HG02623 (cell line): Measurements from ENCODE around the gene PDIA5.

ENCODE experiments used
- ATAC-seq: cut with Tn5 transposase; IDR thresholded peaks from one replicate; pipeline ENCODE4 v1.9.1; 2021; ENCODE audit warnings: moderate library complexity; ENCODE audit not compliant: unreplicated experiment

PDIA5 gene

DNA sequence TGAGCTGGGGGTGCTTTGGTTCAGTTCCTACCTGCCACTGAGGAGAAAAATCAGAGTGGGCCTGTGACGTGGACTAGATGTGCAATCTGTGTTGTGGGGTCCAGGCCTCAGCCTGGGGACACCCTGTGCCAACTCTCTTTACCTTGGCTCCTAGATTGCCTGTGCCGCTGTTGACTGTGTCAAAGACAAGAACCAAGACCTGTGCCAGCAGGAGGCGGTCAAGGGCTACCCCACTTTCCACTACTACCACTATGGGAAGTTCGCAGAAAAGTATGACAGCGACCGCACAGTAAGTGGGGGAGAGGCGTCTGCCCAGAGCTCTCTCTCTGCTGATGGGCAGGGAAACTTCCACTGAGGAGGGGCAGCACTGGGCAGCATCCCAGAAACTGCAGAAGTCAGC is 94.3 kb downstream of the PDIA5 start:
- no peak for ATAC-seq

DNA sequence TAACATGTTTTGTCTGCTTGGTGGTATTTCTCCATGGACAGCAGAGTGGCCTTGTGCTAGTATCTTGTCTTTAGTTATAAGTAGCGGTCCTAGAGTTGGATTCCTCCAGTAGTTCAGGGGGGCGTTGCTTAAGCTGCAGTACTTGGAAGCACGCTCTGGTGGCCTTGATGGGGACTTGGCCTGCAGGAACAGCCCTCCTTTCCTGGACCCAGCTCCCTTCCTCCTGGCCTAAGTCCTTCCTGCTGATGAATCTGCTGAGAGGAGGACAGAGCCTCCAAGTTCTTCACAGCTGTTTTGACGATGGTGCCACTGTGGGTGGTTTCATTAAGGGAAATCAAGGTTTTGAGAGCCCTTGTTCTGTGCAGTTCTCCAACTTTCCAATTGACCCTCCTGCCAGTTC is 96.3 kb downstream of the PDIA5 start:
- no peak for ATAC-seq

DNA sequence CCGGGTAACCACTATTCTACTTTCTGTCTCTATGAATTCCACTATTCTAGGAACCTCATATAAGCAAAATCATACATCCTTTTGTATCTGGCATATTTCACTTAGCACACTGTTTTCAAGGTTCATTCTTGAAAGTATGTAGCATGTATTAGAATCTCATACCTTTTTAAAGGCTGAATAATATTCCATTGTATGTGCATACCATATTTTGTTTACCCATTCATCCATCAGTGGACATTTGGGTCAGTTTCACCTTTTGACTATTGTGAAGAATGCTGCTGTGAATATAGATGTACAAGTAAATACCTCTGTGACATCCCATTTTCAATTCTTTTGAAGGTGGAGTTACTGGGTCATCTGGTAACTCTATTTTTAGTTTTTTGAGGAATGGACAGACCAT is 98.3 kb downstream of the PDIA5 start:
- ATAC-seq, result no peak

DNA sequence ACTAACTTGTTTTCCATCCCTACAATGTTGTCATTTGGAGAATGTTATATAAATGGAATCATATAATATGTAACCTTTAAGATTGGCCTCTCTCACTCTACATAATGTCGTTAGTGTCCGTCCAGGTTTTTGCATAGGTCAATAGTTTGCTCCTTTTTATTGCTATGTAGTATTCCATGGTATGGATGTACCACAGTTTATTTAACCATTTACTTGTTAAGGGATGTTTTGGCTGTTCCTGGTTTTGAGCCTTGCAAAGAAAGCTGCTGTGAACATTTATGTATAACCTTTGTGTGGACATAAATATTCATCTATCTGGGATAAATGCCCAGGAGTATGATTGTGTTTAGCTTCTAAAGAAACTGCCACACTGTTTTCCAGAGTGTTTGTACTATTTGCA is 100.9 kb downstream of the PDIA5 start:
- no peak for ATAC-seq

DNA sequence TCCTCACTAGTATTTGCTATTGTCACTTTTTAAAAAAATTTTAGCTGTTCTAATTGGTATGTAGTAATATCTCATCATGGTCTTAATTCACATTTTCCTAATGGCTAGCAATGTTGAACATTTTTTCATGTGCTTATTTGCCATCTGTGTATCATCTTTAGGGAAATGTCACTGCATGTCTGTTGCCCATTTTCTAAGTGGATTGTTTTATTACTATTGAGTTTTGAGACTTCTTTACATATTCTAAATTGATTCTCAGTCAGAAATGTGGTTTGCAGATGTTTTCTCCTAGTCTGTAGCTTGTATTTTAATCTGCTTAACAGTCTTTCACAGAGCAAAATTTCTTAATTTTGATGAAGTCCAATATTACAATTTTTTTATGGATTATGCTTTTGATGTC is 101.3 kb downstream of the PDIA5 start:
- ATAC-seq, result no peak

DNA sequence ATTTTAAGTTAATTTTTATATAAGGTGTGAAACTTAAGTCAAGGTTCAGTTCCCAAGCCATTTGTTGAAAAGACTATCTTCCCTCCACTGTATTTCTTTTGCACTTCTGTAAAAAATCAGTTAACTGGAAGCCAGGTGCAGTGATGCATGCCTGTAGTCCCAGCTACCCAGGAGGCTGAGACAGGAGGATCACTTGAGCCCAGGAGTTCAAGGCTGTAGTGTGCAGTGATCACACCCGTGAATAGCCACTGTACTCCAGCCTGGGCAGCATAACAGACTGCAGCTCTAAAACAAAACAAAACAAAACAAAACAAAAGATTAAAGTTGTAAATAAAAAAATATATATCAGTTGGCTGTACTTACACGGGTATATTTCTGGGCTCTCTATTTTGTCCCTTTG is 101.8 kb downstream of the PDIA5 start:
- ATAC-seq, result no peak

DNA sequence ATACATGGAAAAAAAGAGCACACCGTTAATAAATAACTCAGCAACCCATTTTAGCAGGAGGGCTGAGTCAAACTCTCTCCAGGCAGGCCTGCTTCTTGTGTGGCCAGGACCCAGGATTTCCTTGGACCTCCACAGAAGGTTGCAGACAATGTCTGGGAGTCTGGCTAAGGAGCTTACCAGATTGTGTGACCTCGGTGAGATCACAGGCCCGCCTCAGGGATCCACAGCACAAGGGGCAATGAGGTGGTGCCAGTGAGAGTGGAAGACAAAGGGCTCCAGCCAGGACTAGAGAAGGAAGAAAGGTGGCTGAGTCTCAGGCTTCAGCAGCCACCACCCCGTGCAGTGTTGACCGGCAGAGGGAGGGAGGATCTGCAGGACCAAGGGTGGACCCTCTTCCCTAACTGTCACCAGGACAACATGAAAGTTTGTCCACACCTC is 102.7 kb downstream of the PDIA5 start:
- ATAC-seq, result no peak

DNA sequence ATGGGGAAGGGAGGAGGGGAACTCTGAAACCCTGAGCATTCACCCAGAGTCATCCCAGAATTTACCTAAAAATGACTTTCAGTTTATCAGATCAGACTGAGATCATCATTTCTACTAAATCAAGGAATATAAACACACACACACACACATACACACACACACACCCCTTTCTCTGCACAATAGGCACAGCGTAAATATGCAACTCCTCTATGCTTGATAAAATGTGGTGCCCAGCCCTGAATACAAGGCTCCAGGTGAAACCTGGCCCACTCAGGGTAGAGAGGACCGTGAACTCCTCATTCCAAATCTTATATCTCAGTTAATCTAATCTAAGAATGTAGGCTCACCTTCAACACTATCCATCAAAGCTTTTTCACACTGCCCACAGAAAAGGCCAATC is 103.1 kb downstream of the PDIA5 start:
- no peak for ATAC-seq

DNA sequence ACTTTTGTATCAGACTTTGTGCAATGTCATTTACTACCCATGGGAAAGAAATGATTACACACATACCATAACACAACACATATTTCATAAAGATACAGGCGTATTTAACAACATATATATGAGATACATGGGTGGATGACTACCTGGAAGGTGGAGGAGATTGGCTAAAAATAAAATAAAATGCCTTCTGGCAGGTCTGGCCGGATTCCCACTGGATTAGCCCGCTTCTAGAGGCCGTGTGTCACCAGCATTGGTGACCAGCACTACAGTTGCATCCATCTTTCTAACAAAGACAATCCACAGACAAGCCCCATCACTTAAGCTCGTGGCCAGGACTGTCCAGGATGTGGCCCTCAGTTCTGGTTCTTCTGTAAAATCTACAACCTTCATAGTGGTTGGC is 114.0 kb downstream of the PDIA5 start:
- no peak for ATAC-seq

DNA sequence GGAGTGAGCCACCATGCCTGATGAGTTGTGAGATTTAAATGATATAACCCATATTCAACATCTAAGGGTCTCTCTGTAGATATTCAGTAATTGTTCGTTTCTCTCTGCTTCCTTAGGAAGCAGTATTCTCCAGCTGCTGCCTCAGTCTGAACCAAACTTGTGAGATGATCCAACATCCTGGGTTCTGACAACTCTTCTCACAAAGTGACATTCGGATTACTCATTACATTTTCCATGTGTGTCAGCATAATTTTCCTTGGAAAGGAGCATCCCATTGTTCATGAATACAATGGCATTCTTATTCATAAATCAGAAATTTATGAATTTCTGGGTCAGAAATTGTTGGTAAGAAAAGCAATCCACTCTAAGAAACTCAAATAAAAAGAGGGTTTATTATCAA is 119.9 kb downstream of the PDIA5 start:
- ATAC-seq, result no peak

DNA sequence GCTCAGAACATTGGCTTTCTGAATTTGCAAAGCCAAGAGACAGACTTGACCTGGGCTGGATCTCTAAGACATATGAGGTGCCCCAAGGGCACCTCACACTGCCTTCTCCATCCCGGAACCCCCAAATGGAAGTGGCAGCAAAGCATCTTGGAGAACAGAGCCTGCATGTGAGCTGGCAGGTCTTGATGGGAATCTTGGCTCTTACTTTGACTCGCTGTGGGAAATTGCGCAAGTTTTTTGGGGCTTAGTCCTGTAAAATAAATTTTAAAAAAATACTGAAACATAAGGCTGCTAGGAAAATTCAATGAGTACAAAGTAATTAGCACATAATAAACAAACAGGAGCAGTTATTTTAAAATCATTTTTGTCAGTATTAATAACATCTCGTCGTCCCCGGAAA is 121.2 kb downstream of the PDIA5 start:
- ATAC-seq, result no peak

DNA sequence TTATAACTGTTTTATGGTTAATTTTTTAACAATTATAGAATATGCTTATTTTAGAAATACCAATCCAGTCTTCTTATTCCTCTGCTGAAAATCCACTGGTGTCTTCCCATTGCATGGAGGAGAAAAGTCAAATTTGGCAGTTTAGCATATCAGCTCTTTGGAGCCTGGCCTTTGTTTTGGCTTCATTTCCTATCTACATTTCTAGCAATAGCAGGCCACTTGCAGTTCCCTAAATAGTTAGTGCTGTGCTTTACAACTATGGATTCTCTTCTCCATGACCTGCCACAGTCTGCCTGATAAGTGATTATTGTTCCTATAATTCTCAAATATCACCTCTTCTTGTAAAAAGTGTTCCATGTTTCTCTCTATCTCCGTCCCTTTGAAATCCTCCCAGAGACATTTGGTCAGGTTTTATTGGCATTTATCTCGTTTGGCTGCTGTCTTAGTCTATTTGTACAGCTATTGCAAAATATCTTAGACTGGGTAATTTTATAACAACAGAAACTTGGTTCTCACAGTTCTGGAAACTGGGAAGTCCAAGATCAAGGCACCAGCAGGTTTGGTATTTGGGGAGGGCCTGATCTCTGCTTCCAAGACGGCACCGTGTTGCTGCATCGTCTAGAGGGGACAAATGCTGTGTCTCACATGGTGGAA is 126.8 kb downstream of the PDIA5 start:
- no peak for ATAC-seq

DNA sequence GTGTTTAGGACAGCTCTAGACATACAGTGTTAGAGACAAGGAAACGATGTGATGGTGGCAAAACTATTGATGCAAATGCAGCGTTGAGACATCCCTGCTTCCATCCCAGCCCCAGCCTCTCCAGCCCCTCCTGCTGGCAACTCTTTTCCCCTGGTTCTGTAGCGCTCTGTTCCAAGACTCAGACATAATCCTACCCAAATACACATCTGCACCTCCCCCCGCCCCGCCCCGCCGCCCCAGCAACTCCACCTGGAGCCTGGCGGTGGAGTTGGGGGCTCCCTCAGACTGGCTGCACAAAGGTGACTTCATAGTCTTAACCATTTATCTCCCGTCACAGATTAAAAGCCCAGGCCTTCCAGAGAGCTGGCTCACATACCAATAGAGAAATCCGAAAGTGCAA is 127.7 kb downstream of the PDIA5 start:
- no peak for ATAC-seq

DNA sequence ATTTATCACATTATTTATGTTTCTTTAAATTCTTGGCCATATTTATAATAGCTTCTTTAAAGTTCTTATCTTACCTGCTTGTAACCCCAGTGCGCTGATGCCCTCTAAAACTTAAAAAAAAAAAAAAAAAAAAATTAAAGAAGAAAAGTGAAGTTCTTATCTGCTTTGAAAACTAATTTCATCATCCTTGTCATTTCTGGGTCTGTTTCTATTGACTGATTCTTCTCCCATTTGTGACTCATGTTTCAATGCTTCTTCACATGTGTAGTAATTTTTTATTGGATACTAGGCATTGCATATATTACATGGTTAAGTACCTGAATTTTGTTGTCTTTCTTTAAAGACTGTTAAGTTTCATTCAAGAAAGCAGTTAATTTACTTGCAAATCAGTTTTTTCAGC is 131.5 kb downstream of the PDIA5 start:
- no peak for ATAC-seq

DNA sequence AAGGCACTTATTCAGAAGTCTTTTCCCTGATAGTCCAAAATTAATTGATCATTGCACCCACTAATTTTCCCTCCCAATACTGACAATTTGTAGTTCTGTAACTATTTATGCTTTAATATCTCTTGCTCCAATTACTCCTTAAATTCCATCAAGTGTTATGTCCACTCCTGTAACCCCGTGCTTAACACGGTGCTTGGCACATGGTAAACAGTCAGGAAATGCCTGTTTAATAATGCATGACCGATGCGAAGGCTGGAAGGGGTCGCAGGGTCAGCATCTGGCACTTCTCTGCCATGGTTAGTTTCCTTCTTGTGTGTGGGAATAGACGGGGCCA is 134.4 kb downstream of the PDIA5 start:
- no peak for ATAC-seq

DNA sequence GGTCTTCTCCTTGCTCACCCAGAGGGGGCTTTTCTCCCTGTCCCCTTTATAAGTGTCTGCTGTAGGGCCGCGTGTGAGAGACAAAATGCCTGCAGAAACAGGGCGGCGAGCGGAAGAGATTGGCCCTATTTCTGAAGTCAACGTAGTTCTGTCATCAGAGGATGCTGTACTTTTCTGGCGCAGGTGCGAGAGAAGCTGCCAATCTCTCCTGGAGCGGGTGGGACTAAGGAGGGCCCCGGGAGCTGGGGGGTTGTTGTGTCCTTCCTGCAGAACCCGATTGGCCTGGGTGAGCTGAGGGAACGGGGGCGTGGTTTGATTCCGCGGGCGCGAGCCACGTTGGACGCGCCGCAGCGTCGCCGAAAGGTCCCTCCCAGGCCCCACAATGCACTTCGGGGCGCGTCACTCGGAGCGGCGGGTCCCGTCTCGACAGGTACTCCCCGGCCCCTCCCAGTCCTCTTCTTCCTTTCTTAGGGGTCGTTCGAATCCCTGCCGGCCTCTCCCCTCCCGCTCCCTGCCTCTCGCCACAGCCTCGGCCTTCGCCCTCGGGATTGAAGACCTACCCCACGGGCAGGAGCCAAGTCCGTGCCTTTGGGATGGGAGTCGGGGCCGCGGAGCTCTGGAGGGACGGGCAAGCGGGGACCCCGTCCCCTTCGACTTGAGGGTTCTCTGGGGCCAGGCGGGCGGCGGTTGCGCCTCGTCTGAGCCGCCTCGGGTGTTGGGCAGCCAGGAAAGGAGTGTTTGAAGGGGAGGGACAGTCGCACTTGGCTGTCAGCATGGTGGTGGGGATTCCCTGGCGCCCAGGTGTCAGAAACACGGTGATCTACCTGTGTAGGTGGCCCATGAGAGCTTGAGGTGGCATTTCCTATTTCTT is 135.0 kb downstream of the PDIA5 start, which contains the start of gene SEC22A:
TSS of gene SEC22A (plus strand) at position 387 of the 871 bp plus-strand sequence. CDS start 7,275 bp downstream, outside the sequence.
- peak; percentile 98 for ATAC-seq

DNA sequence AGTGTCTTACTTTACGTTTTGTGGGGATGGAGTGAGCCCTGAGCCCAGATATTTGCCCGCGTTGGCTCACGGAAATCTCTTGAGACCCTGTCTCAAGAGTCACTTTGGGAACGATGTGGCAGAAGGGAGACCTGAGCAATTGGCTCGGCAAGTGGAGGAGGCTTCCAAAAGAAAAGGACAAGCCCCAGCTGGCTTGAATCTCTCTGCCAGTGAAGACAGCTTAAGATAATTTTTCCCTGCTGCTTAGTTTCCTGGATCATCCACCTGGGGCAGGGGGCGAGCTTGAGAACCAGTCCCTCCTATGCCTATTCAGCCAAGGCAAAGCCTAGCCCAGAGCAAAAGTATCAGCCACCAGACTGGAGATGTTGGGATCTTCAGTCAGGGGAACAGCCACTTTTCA is 135.6 kb downstream of the PDIA5 start:
- no peak for ATAC-seq
